Measurements from ENCODE around the gene UTP4.
"Not testable (repeated sequence)": the region's sequence is repeated elsewhere in the genome, so short reads cannot be mapped to it uniquely, and the experiment has no call there.

The UTP4 gene

GRCh38 chr16:69131839-69132423 lies 518 bp upstream of the UTP4 start:
- DNase-seq: peak; percentile 79

- DNase-seq: no peak
These were observed 1.0 kb downstream of the UTP4 start for GRCh38 chr16:69133373-69133954.

- DNase-seq: no peak
These were observed 6.2 kb downstream of the UTP4 start for GRCh38 chr16:69138608-69139007.

DNA sequence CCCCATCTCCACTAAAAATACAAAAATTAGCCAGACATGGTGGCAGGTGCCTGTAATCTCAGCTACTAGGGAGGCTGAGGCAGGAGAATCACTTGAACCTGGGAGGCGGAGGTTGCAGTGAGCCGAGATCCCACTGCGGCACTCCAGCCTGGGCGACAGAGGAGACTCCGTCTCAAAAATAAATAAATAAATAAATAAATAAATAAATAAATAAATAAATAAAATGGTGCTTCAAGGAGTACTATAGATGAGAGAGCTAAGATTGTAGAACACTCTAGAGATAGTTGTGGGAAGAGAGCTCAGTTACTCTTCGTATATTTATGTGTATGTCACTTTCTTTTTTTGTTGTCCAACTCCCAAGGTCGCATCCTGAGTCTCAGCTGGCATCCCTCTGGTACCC lies 7.0 kb downstream of the UTP4 start:
- DNase-seq: not testable (repeated sequence)

DNA sequence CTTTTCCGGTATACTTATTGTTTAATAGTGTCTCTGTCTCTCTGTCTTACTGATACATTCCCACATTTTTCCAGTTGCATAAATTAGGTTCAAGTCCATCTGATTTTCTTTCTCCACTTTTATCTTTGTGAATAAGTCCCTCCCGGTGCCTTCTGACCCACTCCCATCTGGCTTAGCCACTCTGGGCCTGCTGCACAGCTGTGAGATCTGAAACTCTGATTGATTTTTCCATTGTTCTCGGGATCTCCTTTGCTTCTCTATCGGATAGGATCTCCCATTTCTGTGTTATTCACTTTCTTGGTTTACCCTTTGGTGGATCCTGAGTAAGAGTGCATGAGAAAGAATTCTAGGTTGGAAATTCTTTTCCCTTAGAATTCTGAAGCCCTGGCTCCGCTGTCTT lies 8.6 kb downstream of the UTP4 start:
- no peak for DNase-seq

- no peak for DNase-seq
These were observed 9.5 kb downstream of the UTP4 start for GRCh38 chr16:69141936-69142335.

- DNase-seq: no peak
These were observed 10.7 kb downstream of the UTP4 start for GRCh38 chr16:69143116-69143515.

- no peak for DNase-seq
These were observed 13.2 kb downstream of the UTP4 start for GRCh38 chr16:69145658-69146057.

DNA sequence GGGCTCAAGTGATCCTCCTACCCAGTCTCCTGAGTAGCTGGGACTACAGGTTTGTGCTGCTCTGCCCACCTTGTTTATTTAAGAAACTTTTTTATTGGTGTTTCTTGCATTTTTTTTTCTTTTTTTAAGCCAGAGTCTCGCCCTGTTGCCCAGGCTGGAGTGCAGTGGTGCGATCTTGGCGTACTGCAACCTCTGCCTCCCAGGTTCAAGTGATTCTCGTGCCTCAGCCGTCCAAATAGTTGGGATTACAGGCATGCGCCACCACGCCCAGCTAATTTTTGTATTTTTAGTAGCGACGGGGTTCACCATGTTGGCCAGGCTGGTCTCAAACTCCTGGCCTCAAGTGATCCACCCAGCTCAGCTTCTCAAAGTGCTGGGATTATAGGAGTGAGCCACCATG lies 17.2 kb downstream of the UTP4 start:
- not testable (repeated sequence) for DNase-seq

DNA sequence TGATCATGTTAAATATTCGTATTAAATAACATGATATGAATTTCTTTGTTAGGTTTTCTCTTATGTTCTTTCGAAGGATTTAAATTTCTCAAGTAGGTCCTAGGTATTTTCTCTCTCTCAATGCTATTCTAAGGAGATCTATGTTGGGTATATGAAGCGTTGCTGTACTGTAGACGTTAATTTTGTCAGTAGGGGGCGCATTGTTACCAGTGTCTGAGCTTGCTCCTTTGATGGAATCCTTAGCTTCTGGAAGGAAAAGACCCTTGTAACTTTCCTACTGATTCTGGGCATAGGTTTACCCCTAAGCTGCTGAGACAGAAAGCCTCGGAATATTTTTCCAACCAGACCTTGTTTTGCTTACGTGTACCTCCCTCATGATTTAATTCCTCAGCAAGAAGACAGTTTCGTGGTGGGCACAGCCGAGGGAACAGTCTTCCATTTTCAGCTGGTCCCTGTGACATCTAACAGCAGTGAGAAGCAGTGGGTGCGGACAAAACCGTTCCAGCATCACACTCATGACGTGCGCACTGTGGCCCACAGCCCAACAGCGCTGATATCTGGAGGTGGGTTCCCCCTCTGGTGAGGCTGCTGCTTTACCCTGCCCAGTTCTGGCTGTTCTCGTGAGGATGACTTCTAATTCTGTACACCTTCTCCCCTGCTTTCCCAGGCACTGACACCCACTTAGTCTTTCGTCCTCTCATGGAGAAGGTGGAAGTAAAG lies 17.9 kb downstream of the UTP4 start:
- DNase-seq: peak; percentile 48

GRCh38 chr16:69157196-69157595 lies 24.7 kb downstream of the UTP4 start:
- DNase-seq: no peak

GRCh38 chr16:69160192-69160591 lies 27.7 kb downstream of the UTP4 start:
- DNase-seq: no peak

- no peak for DNase-seq
These were observed 33.1 kb downstream of the UTP4 start for GRCh38 chr16:69165584-69165983.

DNA sequence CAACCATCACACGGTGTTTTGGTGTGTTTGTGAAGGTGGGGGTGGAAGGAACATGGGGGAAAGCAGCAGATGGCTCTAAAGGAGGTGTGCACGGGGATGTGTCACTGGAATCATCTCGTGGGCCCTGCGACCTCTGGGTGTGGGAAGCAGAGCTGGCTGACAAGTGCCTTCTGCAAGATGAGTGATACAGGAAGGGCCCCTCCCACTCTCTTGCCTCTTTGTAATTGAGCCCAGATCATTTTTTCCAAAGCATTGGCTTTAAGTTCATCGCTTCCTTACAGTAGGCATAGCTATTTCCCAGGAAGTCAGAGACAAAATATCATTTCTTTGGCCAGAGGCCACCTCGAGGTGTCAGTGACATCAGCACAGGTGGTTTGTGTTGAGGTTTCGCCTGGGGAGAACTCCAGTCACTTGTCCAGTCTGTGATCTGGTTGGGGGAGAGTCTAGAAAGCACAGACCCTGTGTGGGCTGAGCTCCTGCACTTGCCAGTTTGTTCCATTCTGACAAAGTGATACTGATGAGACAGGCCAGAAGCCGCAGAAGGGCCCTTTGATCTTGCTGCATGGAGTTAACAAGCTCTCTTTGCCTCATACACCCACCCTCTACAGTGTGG lies 33.9 kb downstream of the UTP4 start:
- DNase-seq: peak; percentile 25

DNA sequence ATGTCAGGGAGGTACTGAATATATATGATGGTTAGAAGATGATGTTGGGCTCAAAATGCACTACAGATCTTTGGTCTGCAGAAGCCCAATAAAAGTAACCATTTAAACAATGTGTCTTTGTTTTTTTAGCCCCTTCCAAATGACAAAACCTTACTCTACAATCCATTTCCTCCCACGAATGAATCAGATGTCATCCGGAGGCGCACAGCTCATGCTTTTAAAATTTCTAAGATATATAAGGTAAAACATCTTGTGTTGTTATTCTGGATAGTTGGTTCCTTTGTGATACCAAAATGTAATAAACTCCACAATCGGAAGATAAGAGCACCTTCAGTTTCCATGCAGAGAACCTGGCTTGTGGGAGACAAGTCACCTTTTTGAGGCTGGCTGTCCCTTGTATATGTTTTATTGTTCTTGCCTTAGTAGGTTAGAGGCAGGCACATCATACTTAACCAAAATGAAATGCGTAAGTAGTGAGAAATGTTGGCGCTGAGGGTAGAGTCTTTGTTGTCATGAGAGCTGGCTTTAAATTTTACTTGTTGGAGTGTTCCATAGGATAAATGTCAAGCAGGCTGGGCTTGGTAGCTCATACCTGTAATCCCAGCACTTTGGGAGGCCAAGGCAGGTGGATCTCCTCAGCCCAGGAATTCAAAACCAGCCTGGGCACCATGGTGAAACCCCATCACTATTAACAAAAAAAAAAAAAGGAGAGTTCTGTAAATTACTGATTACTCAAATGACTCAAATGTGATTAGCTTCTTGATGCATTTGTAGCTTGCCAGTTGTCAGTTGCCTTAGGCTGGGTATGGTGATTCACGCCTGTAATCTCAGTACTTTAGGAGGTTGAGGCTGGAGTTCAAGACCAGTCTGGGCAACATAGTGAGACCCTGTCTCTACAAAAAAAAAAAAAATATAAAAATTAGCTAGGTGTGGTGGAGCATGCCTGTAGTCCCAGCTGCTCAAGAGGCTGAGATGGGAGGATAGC lies 34.8 kb downstream of the UTP4 start:
- peak; percentile 37 for DNase-seq

DNA sequence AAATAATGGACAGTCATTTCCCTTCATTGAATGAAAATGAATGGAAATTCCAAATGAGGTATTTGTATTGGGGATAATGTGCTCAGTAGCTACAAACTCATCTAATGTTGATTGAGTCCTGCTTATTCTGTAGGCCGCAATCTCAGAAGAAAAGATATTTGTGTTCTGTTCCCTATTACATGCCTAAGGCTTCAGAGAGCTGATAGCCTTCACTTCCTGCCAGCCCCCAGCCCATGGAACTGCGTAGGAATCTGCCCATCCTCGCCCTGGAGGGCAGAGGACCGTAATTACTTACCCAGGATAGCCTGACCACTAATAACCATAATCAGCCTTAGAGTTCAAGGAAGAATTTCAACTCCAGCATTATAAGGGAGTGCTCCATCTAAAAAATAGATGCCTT lies 36.6 kb downstream of the UTP4 start:
- DNase-seq: no peak

- no peak for DNase-seq
These were observed 37.3 kb downstream of the UTP4 start for GRCh38 chr16:69169607-69170352.

DNA sequence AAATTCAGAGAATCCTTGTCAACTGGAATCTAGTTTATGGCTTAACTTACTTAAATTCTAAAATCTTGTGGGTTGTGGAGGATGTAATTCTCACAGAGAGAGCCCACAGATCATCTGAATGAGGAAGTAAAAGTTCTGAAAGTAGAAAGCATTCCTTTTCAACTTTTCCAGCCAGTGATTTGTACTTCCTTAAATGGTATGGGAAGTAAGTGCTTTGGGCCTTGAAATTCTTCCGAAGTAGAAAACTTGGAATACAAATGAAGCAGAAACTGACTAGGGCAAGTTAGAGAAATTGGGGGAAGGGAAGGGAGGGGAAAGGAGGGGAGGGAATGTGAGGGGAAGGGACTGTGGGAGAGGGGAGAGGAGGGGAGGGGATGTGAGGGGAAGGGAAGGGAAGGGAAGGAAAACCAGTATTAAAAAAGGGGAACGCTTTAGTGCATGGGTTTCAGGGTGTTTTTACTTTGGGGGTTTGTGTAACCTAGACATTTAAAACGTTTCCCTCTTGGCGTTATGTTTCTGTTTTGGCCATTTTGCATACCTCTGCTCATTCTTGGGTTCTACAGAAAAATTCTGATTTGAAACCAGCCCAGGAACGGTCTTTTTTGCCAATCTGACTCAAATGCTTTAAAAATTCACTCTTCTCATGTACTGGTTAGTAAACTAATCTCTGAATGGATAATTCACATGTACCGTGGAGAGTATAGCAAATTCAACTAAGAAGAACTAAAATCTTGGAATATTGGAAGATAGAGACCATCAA lies 39.1 kb downstream of the UTP4 start:
- DNase-seq: peak; percentile 48

GRCh38 chr16:69176033-69176800 lies 43.8 kb downstream of the UTP4 start:
- peak; percentile 56 for DNase-seq

GRCh38 chr16:69179328-69180010 lies 47.0 kb downstream of the UTP4 start:
- peak; percentile 80 for DNase-seq
